ENCODE results near the gene GNA12. TPM values are rescaled to one million over a fixed set of nuclear protein-coding genes. Genes with fewer than 3 reads are reported as not detected.

GNA12 gene
- total and polyA plus RNA-seq, 4 experiments from 2014 or later, result 4.4 to 16.6 (median 12.6) TPM

DNA sequence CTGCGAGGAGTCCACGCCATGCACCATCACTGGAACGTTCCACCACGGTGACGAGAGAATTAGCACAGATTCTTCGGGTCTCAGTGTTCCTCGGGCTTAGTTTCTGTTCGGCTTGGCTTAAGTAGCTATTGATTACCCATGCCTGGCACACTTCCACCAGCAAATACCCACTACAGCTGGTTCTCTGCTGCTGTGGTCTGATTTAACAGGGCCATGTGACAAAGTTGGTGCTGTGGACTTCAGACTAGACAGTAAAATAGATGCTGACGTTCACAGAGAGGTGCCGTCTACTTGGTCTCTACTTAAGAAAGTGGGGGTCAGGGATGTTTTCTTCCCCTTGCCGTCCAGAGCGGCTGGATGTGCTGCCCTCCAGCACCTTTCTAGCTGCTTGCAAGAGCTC is 11.6 kb downstream of the GNA12 start:
- intact Hi-C loops (cut with micrococcal nuclease), result no loop called here
- POLR2A ChIA-PET (ENCODE audit: partially characterized antibody), result no interaction called here

DNA sequence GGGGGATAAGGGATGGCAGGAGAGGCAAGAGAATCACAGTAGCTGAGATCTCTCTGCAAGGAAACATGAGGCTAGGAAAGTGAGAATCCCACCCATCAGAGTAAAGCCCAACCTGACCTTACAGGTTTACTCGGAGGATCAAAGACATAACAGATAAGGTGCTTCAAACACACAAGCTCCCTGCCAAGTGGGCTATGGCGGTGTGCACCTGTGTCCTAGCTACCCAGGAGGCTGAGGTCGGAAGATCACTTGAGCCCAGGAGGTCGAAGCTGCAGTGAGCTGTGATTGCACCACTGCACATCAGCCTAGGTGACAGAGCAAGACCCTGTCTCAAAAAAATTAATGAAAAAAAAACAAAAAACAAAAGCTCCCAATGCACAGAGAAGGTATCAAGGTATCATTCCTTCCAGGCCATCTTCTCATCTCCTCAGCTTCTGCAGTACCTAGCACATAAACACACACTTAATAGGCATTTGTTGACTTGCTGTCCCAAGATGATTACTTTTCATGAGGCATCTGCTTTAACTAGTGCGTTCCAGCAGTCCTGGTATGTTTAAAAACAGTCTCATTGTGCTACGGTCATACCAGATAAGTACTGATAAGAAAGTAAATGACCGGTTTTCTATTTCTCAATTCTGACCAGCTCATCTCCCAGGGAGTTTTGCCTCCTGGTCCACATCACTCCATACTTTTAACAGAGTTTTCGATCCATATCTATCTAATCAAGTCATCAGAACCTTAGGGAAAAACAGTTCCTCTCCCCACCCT is 13.3 kb downstream of the GNA12 start:
- POLR2A ChIA-PET (ENCODE audit: partially characterized antibody), result interaction anchor here (0.6 kb wide), 1 partner anchor 35 kb away, joined by 3 read pairs; no protein-coding TSS in a partner anchor

More for the DNA sequence above, 11.6 kb downstream of the GNA12 start:
- Histone ChIP-seq H3K4me1 (ENCODE audit: insufficient read depth, low read length) (peaks cover 3% of the 10 kb centered on the region), H3K4me3 (ENCODE audit: low read length in 2 of 2) (no peak overlapping the region), H3K9me3 (ENCODE audit: control insufficient read depth in 1 of 2, low read length in 2 of 2) (no peaks in the 10 kb centered on the region), H3K27me3 (ENCODE audit: insufficient read depth, low read length) (no peaks in the 10 kb centered on the region), H3K27ac (ENCODE audit: low read depth, low read length) (no peak overlapping the region), H3K36me3 (ENCODE audit: insufficient read depth, low read length) (no peaks in the 10 kb centered on the region)
- Mint-ChIP-seq H3K4me1 (peaks cover 10 to 17% (median 13%) of the 10 kb centered on the region in 4 donors), H3K36me3 (peaks cover 8 to 9% of the 10 kb centered on the region in 2 donors), H3K4me3 (no peak overlapping the region), H3K27ac (no peak overlapping the region), H3K9me3 (peaks cover 0 to 3% (median 0%) of the 10 kb centered on the region in 8 donors), H3K27me3 (no peaks in the 10 kb centered on the region)
- DNase-seq, result no peak
- CTCF ChIA-PET (ENCODE audit: partially characterized antibody), result interaction anchor here (0.6 kb wide), 1 partner anchor 349 kb away, joined by 3 read pairs; no protein-coding TSS in a partner anchor

DNA sequence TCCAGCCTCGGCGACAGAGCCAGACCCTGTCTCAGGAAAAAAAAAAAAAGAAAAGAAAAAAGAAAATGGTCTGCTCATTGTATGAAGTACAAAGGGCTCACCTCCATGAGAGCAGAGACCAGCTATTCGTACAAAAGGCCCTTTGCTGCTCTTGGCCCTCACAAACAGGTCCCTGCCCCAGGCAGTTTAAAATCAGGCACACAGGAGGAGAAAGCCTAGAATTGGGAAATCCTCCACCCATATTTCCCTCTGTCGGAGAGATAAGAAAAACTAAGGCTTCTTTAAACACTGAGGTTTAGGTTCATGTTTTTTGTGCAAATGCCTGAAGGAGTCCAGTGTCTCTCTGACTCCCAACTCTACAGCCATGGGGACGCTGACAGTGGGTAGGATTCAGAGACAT is 15.1 kb downstream of the GNA12 start:
- no peak for DNase-seq
- Mint-ChIP-seq H3K36me3 (peaks cover 3 to 5% of the 10 kb centered on the region in 2 donors), H3K4me3 (no peak overlapping the region), H3K27me3 (no peaks in the 10 kb centered on the region), H3K27ac (peak overlapping the region in 1 of 7 donors; percentile 31), H3K9me3 (peaks cover 0 to 3% (median 0%) of the 10 kb centered on the region in 8 donors), H3K4me1 (peaks cover 10 to 20% (median 12%) of the 10 kb centered on the region in 4 donors)
- CTCF ChIA-PET (ENCODE audit: partially characterized antibody), result no interaction called here
- Histone ChIP-seq H3K27ac (ENCODE audit: low read depth, low read length) (no peak overlapping the region), H3K36me3 (ENCODE audit: insufficient read depth, low read length) (no peaks in the 10 kb centered on the region), H3K9me3 (ENCODE audit: control insufficient read depth in 1 of 2, low read length in 2 of 2) (no peaks in the 10 kb centered on the region), H3K4me1 (ENCODE audit: insufficient read depth, low read length) (no peaks in the 10 kb centered on the region), H3K4me3 (ENCODE audit: low read length in 2 of 2) (no peak overlapping the region), H3K27me3 (ENCODE audit: insufficient read depth, low read length) (no peaks in the 10 kb centered on the region)
- POLR2A ChIA-PET (ENCODE audit: partially characterized antibody), result no interaction called here
- intact Hi-C loops (cut with micrococcal nuclease), result no loop called here

More for the DNA sequence above, 13.3 kb downstream of the GNA12 start:
- Mint-ChIP-seq H3K27ac (no peak overlapping the region), H3K36me3 (peaks cover 6 to 9% of the 10 kb centered on the region in 2 donors), H3K4me1 (peaks cover 7 to 10% (median 9%) of the 10 kb centered on the region in 4 donors), H3K4me3 (no peak overlapping the region), H3K27me3 (no peaks in the 10 kb centered on the region), H3K9me3 (peaks cover 0 to 3% (median 0%) of the 10 kb centered on the region in 8 donors)
- CTCF ChIA-PET (ENCODE audit: partially characterized antibody), result no interaction called here
- Histone ChIP-seq H3K36me3 (ENCODE audit: insufficient read depth, low read length) (no peaks in the 10 kb centered on the region), H3K9me3 (ENCODE audit: control insufficient read depth in 1 of 2, low read length in 2 of 2) (no peaks in the 10 kb centered on the region), H3K27ac (ENCODE audit: low read depth, low read length) (no peak overlapping the region), H3K4me3 (ENCODE audit: low read length in 2 of 2) (no peak overlapping the region), H3K27me3 (ENCODE audit: insufficient read depth, low read length) (no peaks in the 10 kb centered on the region), H3K4me1 (ENCODE audit: insufficient read depth, low read length) (no peaks in the 10 kb centered on the region)
- DNase-seq, result no peak
- intact Hi-C loops (cut with micrococcal nuclease), result no loop called here

DNA sequence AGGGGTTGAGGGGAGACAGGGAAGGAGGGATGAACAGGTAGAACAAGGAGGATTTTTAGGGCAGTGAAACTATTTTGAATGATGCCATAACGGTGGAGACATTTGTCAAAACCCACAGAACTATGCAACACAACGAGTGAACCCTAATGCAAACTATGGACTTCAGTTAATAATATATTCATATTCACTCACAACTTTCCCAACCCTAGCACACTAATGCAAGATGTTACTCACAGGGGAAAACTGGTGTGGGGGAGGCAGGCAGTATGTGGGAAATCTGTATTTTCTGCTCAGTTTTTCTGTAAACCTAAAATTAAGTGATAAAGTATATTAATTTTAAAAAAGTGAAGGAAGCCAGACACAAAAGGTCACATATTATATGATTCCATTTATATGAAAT is 17.3 kb downstream of the GNA12 start:
- Mint-ChIP-seq H3K27ac (no peak overlapping the region), H3K27me3 (no peaks in the 10 kb centered on the region), H3K4me3 (no peak overlapping the region), H3K9me3 (no peaks in the 10 kb centered on the region), H3K4me1 (peaks cover 10 to 32% (median 16%) of the 10 kb centered on the region in 4 donors), H3K36me3 (peaks cover 3 to 5% of the 10 kb centered on the region in 2 donors)
- Histone ChIP-seq H3K27me3 (ENCODE audit: insufficient read depth, low read length) (no peaks in the 10 kb centered on the region), H3K4me3 (ENCODE audit: low read length in 2 of 2) (no peak overlapping the region), H3K27ac (ENCODE audit: low read depth, low read length) (no peak overlapping the region), H3K4me1 (ENCODE audit: insufficient read depth, low read length) (no peaks in the 10 kb centered on the region), H3K9me3 (ENCODE audit: control insufficient read depth in 1 of 2, low read length in 2 of 2) (no peaks in the 10 kb centered on the region), H3K36me3 (ENCODE audit: insufficient read depth, low read length) (no peaks in the 10 kb centered on the region)
- ChIA-PET POLR2A (ENCODE audit: partially characterized antibody) (no interaction called here), CTCF (ENCODE audit: partially characterized antibody) (no interaction called here)
- no peak for DNase-seq
- intact Hi-C loops (cut with micrococcal nuclease), result no loop called here

DNA sequence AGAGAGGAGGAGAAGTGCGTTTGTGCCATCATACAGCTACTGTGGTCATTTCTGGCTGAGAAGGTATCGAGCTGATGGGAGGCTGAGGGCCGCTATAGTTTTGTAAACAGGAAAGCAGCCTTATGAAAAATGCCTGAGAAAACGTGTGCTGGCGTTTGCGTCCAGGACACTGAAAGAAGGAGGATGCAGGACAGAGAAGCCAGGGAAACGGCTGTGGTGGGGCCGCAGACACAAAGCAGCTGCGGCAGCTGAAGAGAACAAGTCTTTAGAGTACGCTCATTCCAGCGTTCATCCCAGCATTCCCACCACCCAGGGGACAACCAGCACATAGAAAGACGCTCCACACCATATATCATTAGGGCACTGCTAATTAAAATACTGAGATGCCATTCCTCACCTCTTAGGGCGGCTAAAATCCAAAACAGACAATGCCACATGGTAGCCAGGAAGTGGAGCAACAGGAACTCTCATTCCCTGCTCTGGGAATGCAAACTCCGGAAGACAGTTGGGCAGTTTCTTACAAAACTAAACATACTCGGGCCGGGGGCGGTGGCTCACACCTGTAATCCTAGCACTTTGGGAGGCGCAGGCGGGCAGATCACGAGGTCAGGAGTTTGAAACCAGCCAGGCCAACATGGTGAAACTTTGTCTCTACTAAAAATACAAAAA is 18.4 kb downstream of the GNA12 start:
- no peaks in the 10 kb centered on the region for H3K4me1 ChIP-seq (ENCODE audit: insufficient read depth, low read length)
- H3K4me3 ChIP-seq (ENCODE audit: low read length in 2 of 2), result no peak overlapping the region
- no peaks in the 10 kb centered on the region for H3K27me3 Mint-ChIP-seq
- no peaks in the 10 kb centered on the region for H3K9me3 ChIP-seq (ENCODE audit: control insufficient read depth in 1 of 2, low read length in 2 of 2)
- ChIA-PET POLR2A (ENCODE audit: partially characterized antibody) (no interaction called here), CTCF (ENCODE audit: partially characterized antibody) (no interaction called here)
- H3K27ac Mint-ChIP-seq, result no peak overlapping the region
- peaks cover 10 to 36% (median 20%) of the 10 kb centered on the region in 4 donors for H3K4me1 Mint-ChIP-seq
- H3K9me3 Mint-ChIP-seq, result no peaks in the 10 kb centered on the region
- no peak overlapping the region for H3K27ac ChIP-seq (ENCODE audit: low read depth, low read length)
- intact Hi-C loops (cut with micrococcal nuclease), result no loop called here
- H3K36me3 ChIP-seq (ENCODE audit: insufficient read depth, low read length), result no peaks in the 10 kb centered on the region
- DNase-seq, result no peak
- H3K4me3 Mint-ChIP-seq, result no peak overlapping the region
- H3K36me3 Mint-ChIP-seq, result peaks cover 0 to 5% of the 10 kb centered on the region in 2 donors
- H3K27me3 ChIP-seq (ENCODE audit: insufficient read depth, low read length), result no peaks in the 10 kb centered on the region

- H3K27ac Mint-ChIP-seq, result peak overlapping the region in 1 of 7 donors; percentile 37
Measured at GRCh38 chr7:2824678-2825461, 19.2 kb downstream of the GNA12 start.

More at GRCh38 chr7:2824678-2825461, 19.2 kb downstream of the GNA12 start:
- no peaks in the 10 kb centered on the region for H3K9me3 ChIP-seq (ENCODE audit: control insufficient read depth in 1 of 2, low read length in 2 of 2)
- peaks cover 10 to 36% (median 21%) of the 10 kb centered on the region in 4 donors for H3K4me1 Mint-ChIP-seq
- DNase-seq, result no peak
- peaks cover 0 to 8% of the 10 kb centered on the region in 2 donors for H3K36me3 Mint-ChIP-seq
- H3K4me3 ChIP-seq (ENCODE audit: low read length in 2 of 2), result no peak overlapping the region
- no peak overlapping the region for H3K4me3 Mint-ChIP-seq
- H3K27ac ChIP-seq (ENCODE audit: low read depth, low read length), result no peak overlapping the region
- H3K27me3 Mint-ChIP-seq, result no peaks in the 10 kb centered on the region
- H3K9me3 Mint-ChIP-seq, result no peaks in the 10 kb centered on the region
- H3K36me3 ChIP-seq (ENCODE audit: insufficient read depth, low read length), result no peaks in the 10 kb centered on the region
- POLR2A ChIA-PET (ENCODE audit: partially characterized antibody), result no interaction called here
- no peaks in the 10 kb centered on the region for H3K4me1 ChIP-seq (ENCODE audit: insufficient read depth, low read length)
- no peaks in the 10 kb centered on the region for H3K27me3 ChIP-seq (ENCODE audit: insufficient read depth, low read length)
- CTCF ChIA-PET (ENCODE audit: partially characterized antibody), result no interaction called here
- intact Hi-C loops (cut with micrococcal nuclease), result no loop called here
